Measurements from ENCODE around the gene PTPRQ.

PTPRQ gene

DNA sequence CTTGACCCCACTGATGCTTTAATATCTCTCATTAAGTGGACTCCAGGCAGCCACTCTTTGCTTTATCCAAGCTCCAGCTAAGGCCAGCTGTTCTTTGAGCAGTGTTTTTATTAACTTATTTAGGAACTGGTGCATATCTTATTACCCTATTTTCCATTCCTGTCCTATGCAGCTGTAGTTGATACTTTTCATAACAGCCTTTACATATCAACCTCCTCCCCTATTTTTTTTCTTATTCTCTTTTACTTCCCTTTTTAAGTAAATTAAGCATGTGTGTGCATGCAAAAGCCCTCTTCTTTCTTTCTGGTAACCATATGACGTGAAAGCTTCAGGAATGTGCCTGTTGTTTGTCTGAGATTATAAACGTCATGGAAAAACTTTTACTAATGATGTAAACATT lies 121.2 kb downstream of the PTPRQ start:
- no peak for FAIRE-seq

DNA sequence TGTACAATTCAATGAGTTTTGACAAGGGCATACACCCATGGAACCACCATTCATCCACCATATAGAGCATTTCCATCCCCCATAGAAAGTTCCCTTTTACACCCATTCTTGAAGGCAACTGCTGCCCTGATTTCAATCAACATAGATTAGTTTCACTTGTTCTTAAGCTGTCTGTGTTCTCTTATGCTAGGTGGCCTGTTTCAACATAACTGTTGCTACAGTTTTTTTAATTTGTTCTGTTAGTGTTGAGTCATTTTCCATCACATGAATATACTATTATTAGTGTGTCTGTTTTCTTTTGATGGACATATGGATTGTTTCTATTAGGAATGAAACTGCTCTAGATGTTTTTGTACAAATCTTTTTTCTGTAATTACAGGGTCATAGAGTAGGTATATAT lies 123.4 kb downstream of the PTPRQ start:
- FAIRE-seq = no peak

DNA sequence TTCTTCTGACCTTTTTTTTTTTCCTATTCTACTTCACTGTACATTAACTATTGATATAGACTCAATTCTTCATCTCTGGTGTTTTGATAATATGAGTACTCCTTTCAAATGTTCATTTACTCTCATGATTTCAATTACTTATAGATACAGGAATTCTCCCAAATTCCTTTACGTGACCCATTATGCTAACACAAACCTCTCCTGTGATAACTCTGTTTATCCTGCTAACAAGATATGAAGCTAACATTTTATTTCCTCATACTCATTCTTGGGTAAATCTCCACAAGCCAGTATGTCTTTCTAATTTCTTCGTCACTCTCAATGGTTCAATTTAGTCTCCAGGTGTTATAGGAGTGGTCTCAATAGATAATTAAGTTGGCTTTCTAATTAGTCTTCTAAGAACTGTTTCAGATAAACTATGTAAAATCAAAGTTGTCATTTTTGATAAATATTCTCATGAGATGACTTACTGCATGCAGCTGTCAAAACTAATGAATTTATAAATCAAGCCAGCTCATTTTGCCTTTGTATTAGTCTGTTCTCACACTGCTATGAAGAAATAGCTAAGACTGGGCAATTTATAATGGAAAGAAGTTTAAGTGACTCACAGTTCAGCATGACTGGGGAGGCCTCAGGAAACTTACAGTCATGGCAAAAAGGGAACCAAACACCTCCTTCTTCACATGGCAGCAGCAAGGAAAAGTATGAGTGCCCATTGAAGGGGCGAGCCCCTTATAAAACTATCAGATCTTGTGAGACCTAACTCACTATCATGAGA lies 132.8 kb downstream of the PTPRQ start:
- FAIRE-seq = no peak

DNA sequence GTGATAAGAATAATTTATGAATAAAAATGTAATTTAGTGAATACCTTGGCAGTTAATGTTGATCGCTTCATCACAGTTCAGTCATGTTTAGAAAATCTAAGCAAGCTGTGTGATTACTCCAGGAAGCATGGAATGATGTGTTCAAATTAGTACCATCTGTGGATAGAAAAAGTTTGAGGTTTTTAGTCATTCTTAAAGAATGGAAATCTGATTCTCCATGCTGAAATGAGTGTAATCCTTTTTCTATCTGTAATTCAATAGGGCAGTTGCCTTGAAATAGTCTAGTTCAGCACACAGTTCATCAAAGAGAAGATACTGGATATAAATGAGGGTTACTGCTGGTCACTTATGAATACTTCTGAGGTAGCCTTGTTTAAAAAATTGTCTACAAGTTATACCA lies 136.2 kb downstream of the PTPRQ start:
- FAIRE-seq = no peak

DNA sequence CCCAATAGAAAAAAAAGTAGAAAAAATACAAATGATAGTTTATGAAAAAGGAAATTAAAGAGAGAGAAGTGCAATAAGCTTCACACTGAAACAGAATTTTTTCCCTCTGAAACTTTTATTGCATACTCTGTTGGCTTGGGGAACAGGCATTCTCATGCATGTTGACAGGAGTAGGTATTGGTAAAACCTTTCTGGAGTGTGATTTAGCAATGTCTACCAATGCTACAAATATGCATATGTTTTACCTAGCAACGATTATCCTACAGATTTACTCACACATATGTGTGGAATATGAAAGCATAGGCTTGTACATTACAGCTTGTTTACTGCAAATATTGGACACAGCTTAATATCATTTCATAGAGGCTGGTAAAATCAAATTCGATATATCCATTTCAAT lies 137.7 kb downstream of the PTPRQ start:
- FAIRE-seq = no peak

DNA sequence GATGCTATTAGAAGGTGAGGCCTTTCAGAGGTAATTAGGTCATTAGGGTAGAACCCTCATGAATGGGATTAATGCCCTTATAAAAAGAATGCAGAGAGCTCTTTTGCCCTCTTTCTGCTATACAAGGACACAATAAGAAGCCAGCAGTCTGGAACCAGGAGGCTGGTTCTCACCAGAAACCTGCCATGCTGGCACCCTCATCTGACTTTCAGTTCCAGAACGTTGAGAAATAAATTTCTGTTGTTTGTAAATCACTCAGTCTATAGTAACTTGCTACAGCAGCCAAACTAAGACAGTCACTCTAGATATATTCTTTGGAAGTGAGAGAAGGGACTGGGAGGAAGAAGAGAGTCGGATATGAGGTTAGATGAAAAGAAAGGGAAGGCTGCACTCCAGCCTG lies 138.4 kb downstream of the PTPRQ start:
- FAIRE-seq = no peak

DNA sequence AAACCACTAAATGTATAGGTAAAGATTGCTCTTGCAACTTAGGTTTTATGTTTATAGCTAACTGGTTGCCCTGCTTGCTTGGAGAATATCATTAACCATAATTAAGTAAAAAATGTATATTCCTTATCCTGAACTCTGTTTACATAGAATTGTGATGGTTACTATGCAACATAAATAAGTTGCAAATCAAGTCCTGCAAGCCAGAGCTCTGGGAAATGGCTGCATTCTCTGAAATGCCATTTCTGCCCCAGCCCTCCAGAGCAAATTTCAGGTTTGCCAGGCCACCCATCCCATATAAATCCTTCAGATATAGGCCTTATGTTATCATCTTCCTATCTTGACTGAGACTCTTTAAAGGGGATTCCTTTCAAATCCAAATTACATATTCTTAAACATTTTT lies 145.0 kb downstream of the PTPRQ start:
- no peak for FAIRE-seq

DNA sequence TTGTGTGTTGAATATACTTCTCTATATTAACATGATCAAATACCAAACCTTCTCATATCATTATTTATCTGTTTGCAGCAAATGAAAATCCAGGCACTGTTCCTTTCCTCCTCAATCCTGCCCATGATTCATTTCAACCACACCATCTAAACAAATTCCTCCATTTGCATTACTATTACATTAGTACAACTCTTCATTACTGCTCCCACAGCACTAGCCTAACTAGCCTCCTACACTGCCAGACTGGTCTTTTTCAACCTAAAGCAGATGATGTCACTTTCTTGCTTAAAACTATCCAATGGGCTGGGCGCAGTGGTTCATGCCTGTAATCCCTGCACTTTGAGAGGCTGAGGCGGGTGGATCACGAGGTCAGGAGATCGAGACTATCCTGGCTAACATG lies 146.1 kb downstream of the PTPRQ start:
- FAIRE-seq = no peak

DNA sequence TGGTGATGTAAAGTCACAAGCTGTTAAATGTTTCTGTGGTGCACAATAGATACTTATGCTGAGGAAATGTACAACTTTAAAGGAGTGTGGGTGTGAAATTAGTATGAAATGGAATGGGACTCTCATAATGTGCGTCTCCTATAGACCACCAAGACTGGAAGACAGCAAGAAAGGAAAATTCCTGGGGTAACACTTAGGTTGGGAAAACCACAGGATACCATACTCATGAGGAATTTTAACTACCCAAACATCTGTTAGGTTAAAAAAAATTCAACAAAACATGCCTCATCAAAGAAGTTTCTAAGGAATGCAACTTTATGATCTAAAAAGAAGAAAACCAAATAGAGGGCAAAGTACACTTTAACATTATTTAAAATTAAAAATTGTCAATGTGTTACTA lies 149.7 kb downstream of the PTPRQ start:
- FAIRE-seq = no peak

DNA sequence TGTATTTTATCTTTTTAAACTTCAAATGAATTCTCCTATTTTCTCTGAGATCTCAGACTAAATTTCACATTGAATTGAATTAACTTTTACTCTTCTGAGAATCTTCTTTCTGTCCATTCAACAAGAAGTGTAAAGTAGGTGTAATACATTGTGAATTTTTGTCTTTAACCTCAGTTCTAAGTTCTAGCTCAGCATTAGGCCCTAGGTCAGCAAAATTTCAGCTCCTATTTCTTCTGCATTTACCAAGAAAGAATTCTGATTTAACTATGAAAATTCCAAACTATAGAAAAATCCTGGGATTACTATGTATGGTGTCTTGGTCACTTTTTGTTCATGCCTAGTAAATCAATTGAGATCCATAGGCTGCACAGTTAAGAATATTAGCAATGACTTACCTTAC lies 152.5 kb downstream of the PTPRQ start:
- no peak for FAIRE-seq

DNA sequence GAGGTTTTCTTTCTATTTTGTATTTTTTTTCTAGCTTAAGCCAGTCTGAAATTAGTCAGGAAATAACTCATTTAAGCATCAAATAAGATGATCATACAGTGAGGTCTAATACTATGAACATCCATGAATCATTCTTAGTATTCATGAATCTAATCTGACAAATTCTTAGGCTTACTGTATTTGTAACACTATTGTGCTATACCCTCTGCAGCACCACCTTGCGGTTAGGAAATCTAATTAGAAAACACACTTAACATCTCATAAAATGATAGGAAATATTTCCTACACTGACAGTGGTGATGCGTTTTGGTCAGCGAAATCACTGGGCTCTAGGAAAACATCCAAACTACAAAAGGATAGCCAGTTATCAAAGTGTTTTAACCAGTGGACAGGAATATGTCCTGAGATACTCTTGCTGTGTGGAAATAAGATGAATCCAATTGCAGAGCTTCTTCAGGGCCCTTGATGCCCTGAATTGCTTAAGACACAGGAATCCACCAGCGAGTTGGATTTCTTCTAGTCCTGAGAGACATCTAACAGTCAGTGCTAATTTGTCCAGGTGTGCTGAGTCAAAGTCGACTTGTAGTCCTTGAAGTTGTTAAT lies 154.1 kb downstream of the PTPRQ start:
- FAIRE-seq = peak; percentile 58

DNA sequence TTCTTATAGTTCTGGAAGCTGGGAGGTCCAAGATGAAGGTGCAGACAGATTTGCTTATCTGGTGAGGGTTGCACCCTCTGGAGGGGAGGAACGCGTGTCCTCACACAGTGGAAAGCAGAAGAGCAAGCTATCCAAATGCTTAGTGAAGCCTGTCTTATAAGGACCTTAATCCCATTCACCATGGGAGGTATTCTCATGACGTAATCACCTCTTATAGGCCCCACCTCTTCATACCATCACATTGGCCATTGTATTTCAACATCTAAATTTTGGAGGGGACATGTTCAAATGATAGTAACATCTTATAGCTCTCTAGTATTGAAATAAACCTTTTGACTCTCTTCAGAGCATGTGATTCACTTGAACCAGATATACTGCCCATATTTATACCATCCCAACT lies 158.4 kb downstream of the PTPRQ start:
- FAIRE-seq = no peak

DNA sequence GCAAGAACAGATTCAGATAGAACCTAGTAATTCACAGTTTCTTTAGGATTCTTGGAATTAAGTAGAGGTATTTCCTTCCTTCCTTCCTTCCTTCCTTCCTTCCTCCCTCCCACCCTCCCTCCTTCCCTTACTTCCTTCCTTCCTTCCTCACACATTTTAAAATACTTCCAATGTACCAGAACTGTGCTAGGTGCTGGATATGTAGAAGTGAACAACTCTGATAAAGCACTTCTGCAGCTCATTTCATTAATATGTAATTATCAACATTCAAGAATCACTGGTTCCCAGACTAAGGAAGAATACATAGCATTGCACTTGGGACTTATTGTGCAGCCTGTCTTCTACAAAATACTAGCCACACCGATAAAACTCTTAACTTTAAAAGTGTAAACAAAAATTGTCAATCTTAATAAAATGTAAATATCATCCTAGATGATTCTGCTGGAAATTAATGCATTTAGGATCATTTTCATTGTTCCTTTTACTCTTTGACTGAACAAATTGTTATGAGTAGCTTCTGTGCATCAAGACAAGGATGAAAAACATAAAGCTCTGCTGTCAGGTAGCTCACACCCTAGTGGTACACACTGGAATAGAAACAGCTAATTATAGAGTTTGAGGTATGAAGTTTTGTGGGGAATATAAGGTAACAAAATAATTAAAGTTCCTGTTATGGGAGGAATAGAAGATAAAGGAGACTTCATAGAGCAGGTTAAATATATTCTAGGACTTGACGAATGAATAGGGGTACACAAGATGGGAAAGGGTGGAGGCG lies 163.5 kb downstream of the PTPRQ start:
- no peak for FAIRE-seq

DNA sequence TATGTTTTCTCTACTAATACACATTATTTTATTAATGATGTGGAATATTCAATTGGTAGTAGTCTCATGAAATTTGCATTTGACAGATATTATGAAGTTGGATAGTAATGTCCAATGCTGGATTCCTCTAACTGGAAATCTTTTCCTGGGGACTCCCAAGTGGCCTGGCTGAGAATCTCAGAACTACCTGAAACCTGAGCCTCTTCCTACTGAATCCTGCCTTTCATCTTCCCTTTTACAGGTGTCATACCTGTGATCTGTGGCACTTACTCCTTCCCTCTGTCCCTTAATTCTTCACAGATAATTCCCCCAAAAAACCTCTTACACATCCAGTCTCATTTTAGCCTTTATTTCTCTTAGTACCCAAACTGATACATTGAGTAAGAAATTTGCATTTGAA lies 173.7 kb downstream of the PTPRQ start:
- FAIRE-seq = no peak

DNA sequence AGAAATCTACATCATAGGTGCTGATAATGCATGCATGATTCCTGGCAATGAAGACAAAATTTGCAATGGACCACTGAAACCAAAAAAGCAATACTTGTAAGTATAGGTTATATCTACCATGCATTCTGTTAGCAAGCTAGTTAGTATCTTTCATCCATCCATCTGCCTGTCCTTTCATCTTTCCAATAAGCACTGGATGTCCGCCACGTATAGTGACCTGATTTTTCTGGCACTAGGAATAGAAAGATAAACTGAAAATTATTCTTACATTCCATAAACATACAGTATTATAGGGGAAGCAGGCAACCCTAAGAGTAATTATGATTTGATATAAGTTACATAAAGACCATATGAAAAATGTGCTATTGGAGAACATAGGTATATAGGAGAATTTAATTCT lies 176.2 kb downstream of the PTPRQ start:
- no peak for FAIRE-seq

DNA sequence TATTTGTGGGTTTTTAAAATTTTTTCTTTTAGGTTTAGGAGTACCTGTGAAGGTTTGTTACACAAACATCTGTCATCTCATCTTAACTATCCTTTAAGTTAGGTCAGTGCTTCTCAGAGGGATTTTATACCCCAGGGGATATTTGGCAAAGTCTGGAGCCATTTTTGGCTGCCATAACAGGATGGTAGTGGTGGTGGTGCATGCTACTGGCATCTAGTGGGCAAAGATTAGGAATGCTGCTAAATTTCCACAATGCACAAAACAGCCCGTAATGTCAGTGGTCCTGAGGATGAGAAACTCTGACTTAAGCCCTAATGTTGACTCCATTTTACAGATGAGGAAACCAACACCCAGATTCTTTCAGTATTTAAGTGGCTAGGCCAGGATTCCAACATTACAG lies 178.2 kb downstream of the PTPRQ start:
- FAIRE-seq = no peak

DNA sequence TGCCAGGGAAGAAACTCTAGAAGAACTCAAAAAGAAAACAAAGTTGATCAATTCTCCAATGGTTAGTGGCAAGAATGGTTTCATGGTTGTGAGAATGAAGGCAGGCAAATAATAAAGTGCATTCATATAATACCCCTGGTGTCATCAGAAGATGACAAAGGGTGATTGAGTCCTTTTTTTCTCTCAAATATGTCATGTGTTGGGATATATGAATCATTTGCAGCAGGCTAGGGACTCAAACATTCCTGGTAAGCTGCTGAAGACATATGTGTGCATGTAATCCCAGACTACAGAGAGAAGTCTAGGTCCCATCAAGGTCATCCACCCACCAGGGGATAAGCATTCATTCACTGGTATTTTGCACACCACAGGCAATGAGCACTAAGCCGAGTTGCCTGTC lies 181.0 kb downstream of the PTPRQ start:
- no peak for FAIRE-seq

DNA sequence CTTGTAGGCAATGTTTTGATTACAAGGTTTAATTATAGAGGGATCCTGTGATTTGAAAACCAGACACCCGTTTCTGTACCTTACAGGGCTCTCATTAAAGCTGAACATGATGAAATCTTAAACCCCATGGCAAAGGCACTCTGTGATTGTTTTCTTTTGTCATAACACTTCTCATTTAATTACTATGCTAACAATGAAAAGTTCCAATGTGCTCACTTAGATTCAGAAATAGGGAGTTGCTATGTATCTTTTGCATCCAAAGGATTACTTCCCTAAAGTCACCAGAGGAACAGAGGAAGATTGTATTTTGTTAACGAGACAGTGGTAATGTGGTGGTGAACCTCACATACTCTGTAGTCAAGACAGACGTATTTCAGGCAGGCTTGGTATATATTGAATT lies 181.9 kb downstream of the PTPRQ start:
- FAIRE-seq = no peak

DNA sequence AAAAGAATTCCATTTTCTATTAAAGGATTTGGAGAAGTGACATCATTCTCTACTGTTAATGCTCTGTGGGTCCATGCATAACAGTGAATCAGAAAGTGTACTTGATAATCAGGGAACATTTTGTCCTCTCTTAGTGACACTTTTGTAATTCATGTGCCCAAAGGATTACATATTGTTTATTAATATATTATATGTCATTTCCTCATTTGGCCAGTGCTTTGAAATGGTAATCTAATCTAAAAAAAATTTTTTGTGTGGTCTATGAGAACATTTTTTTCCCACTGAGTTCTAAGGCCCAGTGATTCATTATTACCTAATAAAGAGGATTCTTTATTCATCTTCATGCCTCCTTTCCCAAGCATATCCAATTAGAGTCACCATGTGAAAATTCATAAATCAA lies 183.7 kb downstream of the PTPRQ start:
- FAIRE-seq = no peak

DNA sequence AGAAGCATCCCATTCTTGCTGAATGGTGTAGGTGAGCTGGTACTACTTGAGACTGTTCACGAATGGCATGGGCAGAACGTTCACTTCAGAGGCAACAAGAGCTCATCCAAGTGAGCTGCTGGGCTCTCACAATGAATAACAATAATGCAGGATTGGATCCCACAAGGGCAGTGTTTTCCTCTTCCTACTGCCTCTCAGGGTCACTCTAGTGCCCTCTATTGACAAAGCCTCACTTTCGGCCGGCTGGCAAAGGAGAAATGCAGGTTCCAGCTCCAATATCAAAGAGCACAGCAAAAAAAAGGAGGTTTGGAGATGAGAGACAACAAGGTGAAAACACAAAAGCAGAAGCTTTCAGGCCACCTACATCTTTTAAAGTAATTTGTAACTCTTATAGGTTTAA lies 188.8 kb downstream of the PTPRQ start:
- FAIRE-seq = no peak

DNA sequence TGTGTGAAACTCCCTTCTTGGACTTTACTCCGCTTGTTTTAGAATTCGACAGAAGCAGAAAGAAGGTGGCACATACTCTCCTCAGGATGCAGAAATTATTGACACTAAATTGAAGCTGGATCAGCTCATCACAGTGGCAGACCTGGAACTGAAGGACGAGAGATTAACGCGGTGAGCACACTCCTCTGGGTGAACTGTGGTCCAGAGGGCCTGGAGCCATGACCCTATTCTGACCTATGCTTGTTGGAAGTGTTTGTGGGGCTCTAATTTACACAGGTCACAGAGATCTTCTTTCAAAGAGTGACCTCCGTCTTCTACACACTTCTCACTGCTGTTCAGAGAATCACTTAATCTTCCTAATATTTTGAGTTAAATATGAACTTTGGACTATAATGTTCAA lies 190.9 kb downstream of the PTPRQ start:
- no peak for FAIRE-seq

DNA sequence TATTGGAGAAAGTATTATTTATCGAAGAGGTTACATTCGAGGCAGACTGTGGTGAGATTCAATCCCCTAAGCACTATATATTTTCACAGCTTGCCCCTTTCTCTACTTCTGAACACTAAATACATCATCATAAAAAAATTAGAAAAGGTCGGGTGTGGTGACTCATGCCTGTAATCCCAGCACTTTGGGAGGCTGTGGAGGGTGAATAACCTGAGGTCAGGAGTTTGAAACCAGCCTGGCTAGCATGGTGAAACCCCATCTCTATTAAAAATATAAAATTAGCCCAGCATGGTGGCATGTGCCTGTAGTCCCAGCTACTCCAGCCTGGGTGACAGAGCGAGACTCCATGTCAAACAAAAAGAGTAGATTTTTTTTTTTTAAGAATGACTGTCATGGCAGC lies 192.8 kb downstream of the PTPRQ start:
- FAIRE-seq = no peak

DNA sequence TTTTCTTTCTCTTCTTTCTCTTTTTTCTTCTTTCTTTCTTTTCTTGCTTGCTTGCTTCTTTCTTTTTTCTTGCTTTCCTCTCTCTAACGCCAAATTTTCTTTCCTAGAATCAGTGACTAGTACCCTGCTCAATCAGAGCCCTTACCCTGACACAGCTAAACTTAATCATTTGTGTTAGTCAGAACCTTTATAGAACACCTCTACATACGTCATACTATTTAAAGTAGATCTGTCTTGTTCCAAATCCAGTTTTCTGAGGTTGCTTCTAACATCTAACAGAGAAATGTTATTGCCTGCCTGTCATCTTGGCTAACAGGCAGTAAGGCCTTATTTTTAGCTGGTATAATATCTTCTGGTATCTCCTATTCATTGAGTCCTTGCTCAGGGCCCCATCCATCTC lies 197.9 kb downstream of the PTPRQ start:
- no peak for FAIRE-seq

DNA sequence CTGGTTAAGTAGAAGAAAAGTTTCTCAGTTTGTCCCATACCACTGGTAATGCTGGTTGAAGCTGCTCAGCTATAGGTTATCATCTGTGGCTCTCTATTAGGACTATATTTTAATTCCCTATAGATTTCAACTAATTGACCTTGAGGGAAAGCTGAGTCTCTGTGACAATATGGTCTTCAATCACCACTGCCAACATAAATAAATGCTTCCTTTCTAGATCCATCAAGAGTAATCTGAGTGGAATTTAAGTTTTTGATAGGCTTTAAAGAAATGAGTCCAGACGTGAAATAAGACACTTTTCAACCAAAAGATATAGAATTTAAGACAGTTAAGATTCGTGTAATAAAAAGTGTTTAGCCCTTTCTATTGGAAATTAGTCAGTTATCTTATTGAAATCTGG lies 199.9 kb downstream of the PTPRQ start:
- FAIRE-seq = no peak
